GM21526 (cell line): ENCODE measurements around the gene CNTN4.
"Not testable (repeated sequence)": the region's sequence is repeated elsewhere in the genome, so short reads cannot be mapped to it uniquely, and the experiment has no call there.

Experiments
- ATAC-seq: cut with Tn5 transposase; IDR thresholded peaks from one replicate; pipeline ENCODE4 v1.9.1; 2021; ENCODE audit warnings: moderate library complexity; ENCODE audit not compliant: unreplicated experiment, low FRiP score

The CNTN4 gene

DNA sequence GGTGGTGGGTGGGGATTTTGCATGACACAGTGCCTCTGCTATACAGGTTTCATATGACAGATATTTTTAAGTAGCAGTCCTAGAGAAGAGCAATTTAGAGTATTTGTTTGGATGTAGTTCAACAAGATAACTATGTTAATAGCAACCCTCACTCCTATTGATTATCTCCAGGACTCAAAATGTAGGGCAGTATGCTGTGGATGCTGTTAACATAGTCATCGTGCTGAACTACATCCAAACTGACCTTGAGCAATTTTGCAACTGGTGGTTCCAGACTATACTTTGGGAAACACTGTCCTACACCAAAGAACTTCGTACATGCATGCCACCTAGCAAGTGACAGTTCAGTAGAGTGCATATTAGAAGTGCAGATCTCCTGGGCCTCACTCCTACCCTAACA, 893.9 kb downstream of the CNTN4 start:
- no peak for ATAC-seq

DNA sequence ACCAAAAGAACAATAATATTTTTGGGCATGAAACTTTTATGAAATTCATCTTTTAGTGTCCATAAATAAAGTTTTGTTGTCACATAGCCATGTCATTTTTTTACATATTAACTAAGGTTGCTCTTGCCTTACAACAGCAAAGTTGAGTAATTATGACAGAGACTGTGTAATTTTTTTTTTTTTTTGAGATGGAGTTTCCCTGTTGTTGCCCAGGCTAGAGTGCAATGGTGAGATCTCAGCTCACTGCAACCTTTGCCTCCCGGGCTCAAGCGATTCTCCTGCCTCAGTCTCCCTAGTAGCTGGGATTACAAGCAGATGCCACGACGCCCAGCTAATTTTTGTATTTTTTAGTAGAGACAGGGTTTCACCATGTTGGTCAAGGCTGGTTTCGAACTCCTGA, 894.5 kb downstream of the CNTN4 start:
- not testable (repeated sequence) for ATAC-seq

DNA sequence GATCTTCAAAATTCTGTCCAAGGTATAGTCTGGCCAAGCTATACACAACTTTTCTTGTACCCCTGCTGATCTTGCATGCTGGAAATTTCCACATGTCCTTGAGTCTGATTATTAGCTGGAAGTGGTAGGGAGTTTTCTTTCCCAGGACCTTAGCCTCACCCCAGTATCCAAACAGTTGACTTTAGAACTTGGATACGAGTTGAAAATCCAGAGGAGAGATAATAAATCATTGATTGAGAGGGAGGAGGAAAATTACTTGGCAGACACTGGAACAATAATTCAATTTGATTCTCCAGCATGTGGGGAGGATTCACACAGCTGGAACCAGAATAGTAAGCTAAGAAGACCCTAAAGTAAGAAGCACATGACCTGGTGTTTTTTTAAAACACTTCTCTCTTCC, 895.1 kb downstream of the CNTN4 start:
- ATAC-seq, result no peak

- no peak for ATAC-seq
Observed at GRCh38 chr3:2995195-2995594, 896.5 kb downstream of the CNTN4 start.

- ATAC-seq, result no peak
Observed at GRCh38 chr3:3005146-3005744, 906.6 kb downstream of the CNTN4 start.

GRCh38 chr3:3013317-3014052, 914.8 kb downstream of the CNTN4 start:
- ATAC-seq, result no peak

- ATAC-seq, result peak; percentile 84
Observed at GRCh38 chr3:3015185-3016089, 916.8 kb downstream of the CNTN4 start.

DNA sequence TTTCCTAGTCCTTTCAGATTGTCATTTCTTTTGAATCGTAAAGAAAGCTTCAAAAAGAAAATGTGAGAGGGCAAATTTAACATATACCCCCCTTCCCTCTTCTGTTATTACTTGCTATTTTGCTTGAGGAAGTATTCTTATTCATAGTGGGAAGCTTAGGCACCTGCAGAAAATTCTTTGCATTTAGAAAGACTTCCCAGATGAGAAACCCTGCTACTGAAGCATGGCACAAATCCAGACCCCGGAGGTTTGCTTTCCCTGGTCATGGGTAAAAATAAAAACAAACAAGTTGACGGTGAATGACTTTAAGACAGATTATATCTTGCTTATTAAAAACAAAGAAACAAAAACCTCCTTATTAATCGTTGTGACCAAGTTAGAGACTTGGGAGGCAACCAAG, 917.6 kb downstream of the CNTN4 start:
- no peak for ATAC-seq

DNA sequence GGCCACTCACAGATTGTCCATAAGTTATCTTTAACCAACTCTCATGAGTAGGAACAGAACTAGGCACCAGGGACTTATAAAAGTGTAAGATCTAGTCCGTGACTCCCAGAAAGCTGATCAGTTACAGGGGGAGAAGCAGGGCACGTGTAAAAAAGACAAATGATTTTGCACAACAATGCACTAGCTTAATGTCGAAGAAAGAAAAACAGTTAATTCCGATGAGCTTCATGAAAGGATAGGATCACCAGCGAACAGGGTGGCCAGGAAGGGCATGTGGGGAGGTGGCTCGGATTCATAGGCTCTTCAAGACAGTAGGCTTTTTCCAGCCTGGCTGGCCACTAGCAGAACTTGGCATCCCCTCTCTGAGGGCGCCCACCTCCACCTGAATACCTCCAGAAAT, 921.5 kb downstream of the CNTN4 start:
- ATAC-seq, result no peak

- no peak for ATAC-seq
Observed at GRCh38 chr3:3023111-3023745, 924.6 kb downstream of the CNTN4 start.

DNA sequence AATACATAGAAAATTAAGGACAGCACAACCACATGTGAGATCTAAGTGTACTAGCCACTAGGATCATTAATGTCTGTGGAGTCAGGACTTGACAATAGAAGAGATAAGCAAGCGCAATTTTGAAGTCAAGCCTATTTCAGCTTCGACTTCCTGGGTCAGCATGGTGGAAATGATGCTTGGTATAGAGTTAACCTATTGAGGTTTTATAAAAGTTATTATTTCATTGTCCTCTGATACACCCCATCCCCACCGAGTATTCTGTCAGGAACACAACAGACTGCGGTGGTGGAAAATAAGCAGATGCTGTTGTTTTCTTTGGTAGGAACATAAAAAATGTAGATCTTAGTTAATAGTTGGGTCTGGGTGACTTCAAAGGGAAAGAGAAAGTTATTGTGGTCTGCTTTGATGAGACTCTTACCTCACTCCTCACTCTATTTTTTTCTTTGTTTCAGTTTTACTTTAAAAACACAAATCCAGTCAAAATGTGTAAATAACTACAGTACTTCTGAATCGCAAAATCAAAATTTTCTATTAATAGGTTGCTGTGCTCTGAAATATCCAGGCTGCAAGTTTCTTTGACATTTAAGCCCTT, 929.4 kb downstream of the CNTN4 start:
- ATAC-seq, result peak; percentile 98

DNA sequence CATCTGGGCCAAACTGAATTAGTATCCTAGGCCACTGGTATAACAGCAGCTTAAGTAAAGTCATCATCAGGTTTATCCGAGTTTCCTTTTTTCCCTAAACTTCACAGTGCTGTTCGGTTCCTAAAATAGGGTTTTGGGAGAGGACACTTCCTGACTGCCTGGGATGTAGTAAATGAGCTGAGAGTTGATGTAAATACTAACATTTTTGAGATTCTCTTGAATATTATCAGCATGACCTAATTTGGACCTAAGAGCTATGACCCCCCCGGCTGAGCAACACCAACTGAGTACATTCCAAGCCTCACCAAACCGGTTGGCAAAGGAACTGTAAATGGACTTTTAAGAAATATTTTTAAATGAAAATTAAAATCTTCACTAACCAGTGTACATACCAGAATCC, 932.7 kb downstream of the CNTN4 start:
- ATAC-seq, result no peak

DNA sequence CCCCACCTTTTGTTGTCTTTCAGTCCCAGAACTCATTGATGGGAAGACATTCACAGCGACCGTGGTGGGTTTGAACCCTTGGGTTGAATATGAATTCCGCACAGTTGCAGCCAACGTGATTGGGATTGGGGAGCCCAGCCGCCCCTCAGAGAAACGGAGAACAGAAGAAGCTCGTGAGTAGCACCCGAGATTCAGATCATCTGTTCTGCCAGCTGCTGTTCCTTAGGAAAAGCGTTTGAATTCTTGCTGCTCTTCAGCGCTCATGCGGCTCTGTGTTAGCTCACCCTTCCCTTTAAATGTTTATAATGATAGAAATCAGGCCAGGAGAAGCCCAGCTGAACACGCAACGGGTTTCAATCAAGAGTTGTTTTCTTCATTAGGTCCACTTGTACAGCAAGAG, 938.5 kb downstream of the CNTN4 start:
- ATAC-seq, result no peak

DNA sequence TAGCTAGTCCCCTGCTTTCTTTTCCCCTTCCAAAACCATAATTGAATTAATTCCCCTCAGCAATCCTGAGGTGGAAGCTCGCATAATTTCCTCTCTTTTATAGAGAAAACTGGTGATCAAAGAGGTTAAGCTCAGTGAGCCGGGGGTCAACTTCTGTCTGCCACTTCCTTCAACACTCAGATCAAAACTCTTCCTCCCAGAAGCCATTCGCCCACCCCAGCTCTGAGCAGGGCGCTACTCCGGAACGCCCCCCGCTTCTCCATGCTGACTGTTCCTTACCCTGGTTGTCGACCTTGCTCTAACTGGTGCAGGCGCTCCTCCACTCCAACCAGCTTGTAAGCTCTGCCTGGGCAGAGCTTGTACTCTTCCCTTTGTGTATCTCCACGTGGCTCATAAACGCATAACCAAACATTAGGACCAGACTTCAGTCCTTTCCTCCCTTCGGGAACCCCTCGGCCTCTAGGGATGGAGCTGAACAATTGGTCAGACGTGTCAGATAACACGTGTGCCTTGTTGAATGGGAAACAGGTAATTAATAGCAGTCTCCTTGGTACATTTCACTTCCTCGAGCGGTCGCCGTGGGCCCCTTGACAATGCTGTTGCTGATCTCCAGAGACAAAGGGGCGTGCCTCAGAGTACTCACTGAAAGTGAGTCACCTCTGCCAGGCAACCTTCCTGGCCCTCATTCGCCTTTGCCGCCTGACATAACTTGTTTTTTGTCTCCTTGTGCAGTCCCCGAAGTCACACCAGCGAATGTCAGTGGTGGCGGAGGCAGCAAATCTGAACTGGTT, 939.7 kb downstream of the CNTN4 start:
- ATAC-seq, result peak; percentile 80

GRCh38 chr3:3053974-3054373, 955.3 kb downstream of the CNTN4 start:
- ATAC-seq, result no peak

- no peak for ATAC-seq
Observed at GRCh38 chr3:3059645-3060044, 961.0 kb downstream of the CNTN4 start.

GRCh38 chr3:3064297-3064696, 965.6 kb downstream of the CNTN4 start:
- ATAC-seq, result no peak

DNA sequence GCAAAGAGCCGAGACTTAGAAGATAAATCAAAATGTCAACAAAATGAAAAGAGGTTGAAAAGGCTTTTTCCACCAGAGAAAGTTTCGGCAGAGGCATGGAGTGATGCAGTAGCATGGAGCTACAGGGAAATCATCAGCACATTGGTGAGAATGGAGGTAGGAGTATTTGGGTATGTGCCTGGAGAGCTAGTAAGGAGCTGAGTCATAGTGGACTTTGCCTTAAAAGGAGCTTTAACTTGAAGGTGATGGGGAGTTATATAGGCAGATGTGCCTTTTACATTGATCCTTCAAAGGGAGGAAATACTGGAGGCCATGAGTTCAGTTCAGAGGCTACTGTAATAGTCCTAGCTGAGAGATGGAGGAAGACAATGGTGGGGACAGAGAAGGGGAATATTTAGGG, 967.2 kb downstream of the CNTN4 start:
- ATAC-seq, result no peak

GRCh38 chr3:3066378-3066777, 967.7 kb downstream of the CNTN4 start:
- ATAC-seq, result peak; percentile 69

DNA sequence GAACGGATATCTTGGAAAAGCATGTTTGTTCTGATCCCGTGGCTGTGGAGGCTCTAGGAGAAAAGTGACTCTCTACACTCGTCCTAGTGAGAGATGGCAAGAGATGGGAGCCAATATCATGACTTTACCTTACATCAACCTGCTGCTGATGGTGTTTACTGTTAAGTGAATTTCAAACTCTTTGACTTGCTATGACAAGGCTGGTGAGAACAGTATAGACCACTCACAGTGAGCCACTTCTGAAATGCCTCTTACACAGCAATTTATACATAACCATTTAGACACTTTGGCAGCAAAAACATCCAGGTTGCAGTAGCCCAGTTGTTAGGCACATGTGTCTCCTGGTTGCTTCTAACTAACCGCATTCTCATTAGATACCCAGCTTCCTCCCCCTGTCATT, 968.2 kb downstream of the CNTN4 start:
- ATAC-seq, result no peak
